ENCODE results near the gene LEMD3.

LEMD3 gene

GRCh38 chr12:65232476-65233077 lies 63.2 kb downstream of the LEMD3 start:
- Histone ChIP-seq H3K4me3 (ENCODE audit: low read length) (no peak overlapping the region), H3K4me1 (ENCODE audit: control insufficient read depth, insufficient read depth, low read length) (no peaks in the 10 kb centered on the region), H3K27me3 (ENCODE audit: control insufficient read depth, insufficient read depth, low read length) (no peaks in the 10 kb centered on the region), H3K27ac (ENCODE audit: low read depth, low read length) (no peak overlapping the region), H3K36me3 (ENCODE audit: control insufficient read depth, insufficient read depth, low read length) (no peaks in the 10 kb centered on the region), H3K9ac (ENCODE audit: low read length) (no peak overlapping the region)

- Histone ChIP-seq H3K27me3 (ENCODE audit: control insufficient read depth, insufficient read depth, low read length) (no peaks in the 10 kb centered on the region), H3K36me3 (ENCODE audit: control insufficient read depth, insufficient read depth, low read length) (peaks cover 3% of the 10 kb centered on the region), H3K4me1 (ENCODE audit: control insufficient read depth, insufficient read depth, low read length) (no peaks in the 10 kb centered on the region), H3K27ac (ENCODE audit: low read depth, low read length) (no peak overlapping the region), H3K4me3 (ENCODE audit: low read length) (no peak overlapping the region), H3K9ac (ENCODE audit: low read length) (no peak overlapping the region)
Observed at GRCh38 chr12:65237153-65237552, 67.8 kb downstream of the LEMD3 start.

- H3K4me3 ChIP-seq (ENCODE audit: low read length) = no peak overlapping the region
- no peaks in the 10 kb centered on the region for H3K27me3 ChIP-seq (ENCODE audit: control insufficient read depth, insufficient read depth, low read length)
- H3K36me3 ChIP-seq (ENCODE audit: control insufficient read depth, insufficient read depth, low read length) = peaks cover 3% of the 10 kb centered on the region
- no peaks in the 10 kb centered on the region for H3K4me1 ChIP-seq (ENCODE audit: control insufficient read depth, insufficient read depth, low read length)
- H3K9ac ChIP-seq (ENCODE audit: low read length) = no peak overlapping the region
- no peak overlapping the region for H3K27ac ChIP-seq (ENCODE audit: low read depth, low read length)
Observed at GRCh38 chr12:65238609-65239008, 69.2 kb downstream of the LEMD3 start.

GRCh38 chr12:65248656-65249633 lies 79.6 kb downstream of the LEMD3 start:
- Histone ChIP-seq H3K27me3 (ENCODE audit: control insufficient read depth, insufficient read depth, low read length) (no peaks in the 10 kb centered on the region), H3K27ac (ENCODE audit: low read depth, low read length) (no peak overlapping the region), H3K36me3 (ENCODE audit: control insufficient read depth, insufficient read depth, low read length) (no peaks in the 10 kb centered on the region), H3K4me1 (ENCODE audit: control insufficient read depth, insufficient read depth, low read length) (no peaks in the 10 kb centered on the region), H3K9ac (ENCODE audit: low read length) (no peak overlapping the region), H3K4me3 (ENCODE audit: low read length) (no peak overlapping the region)

- no peaks in the 10 kb centered on the region for H3K36me3 ChIP-seq (ENCODE audit: control insufficient read depth, insufficient read depth, low read length)
- H3K9ac ChIP-seq (ENCODE audit: low read length) = no peak overlapping the region
- H3K27me3 ChIP-seq (ENCODE audit: control insufficient read depth, insufficient read depth, low read length) = no peaks in the 10 kb centered on the region
- H3K4me3 ChIP-seq (ENCODE audit: low read length) = no peak overlapping the region
- no peak overlapping the region for H3K27ac ChIP-seq (ENCODE audit: low read depth, low read length)
- H3K4me1 ChIP-seq (ENCODE audit: control insufficient read depth, insufficient read depth, low read length) = no peaks in the 10 kb centered on the region
Observed at GRCh38 chr12:65252515-65252914, 83.1 kb downstream of the LEMD3 start.

GRCh38 chr12:65257986-65258385 lies 88.6 kb downstream of the LEMD3 start:
- Histone ChIP-seq H3K27ac (ENCODE audit: low read depth, low read length) (no peak overlapping the region), H3K4me1 (ENCODE audit: control insufficient read depth, insufficient read depth, low read length) (no peaks in the 10 kb centered on the region), H3K4me3 (ENCODE audit: low read length) (no peak overlapping the region), H3K27me3 (ENCODE audit: control insufficient read depth, insufficient read depth, low read length) (no peaks in the 10 kb centered on the region), H3K36me3 (ENCODE audit: control insufficient read depth, insufficient read depth, low read length) (no peaks in the 10 kb centered on the region), H3K9ac (ENCODE audit: low read length) (no peak overlapping the region)

- H3K27me3 ChIP-seq (ENCODE audit: control insufficient read depth, insufficient read depth, low read length) = no peaks in the 10 kb centered on the region
- H3K27ac ChIP-seq (ENCODE audit: low read depth, low read length) = no peak overlapping the region
Observed at GRCh38 chr12:65259501-65259900, 90.1 kb downstream of the LEMD3 start.

GRCh38 chr12:65263777-65264176 lies 94.4 kb downstream of the LEMD3 start:
- no peaks in the 10 kb centered on the region for H3K36me3 ChIP-seq (ENCODE audit: control insufficient read depth, insufficient read depth, low read length)

More at GRCh38 chr12:65259501-65259900, 90.1 kb downstream of the LEMD3 start:
- no peaks in the 10 kb centered on the region for H3K4me1 ChIP-seq (ENCODE audit: control insufficient read depth, insufficient read depth, low read length)
- H3K4me3 ChIP-seq (ENCODE audit: low read length) = no peak overlapping the region
- no peak overlapping the region for H3K9ac ChIP-seq (ENCODE audit: low read length)
- H3K36me3 ChIP-seq (ENCODE audit: control insufficient read depth, insufficient read depth, low read length) = no peaks in the 10 kb centered on the region

GRCh38 chr12:65266408-65266807 lies 97.0 kb downstream of the LEMD3 start:
- Histone ChIP-seq H3K9ac (ENCODE audit: low read length) (no peak overlapping the region), H3K27me3 (ENCODE audit: control insufficient read depth, insufficient read depth, low read length) (no peaks in the 10 kb centered on the region), H3K4me3 (ENCODE audit: low read length) (no peak overlapping the region), H3K4me1 (ENCODE audit: control insufficient read depth, insufficient read depth, low read length) (no peaks in the 10 kb centered on the region), H3K36me3 (ENCODE audit: control insufficient read depth, insufficient read depth, low read length) (no peaks in the 10 kb centered on the region), H3K27ac (ENCODE audit: low read depth, low read length) (no peak overlapping the region)

More at GRCh38 chr12:65263777-65264176, 94.4 kb downstream of the LEMD3 start:
- Histone ChIP-seq H3K27ac (ENCODE audit: low read depth, low read length) (no peak overlapping the region), H3K9ac (ENCODE audit: low read length) (no peak overlapping the region), H3K27me3 (ENCODE audit: control insufficient read depth, insufficient read depth, low read length) (no peaks in the 10 kb centered on the region), H3K4me3 (ENCODE audit: low read length) (no peak overlapping the region), H3K4me1 (ENCODE audit: control insufficient read depth, insufficient read depth, low read length) (no peaks in the 10 kb centered on the region)

- no peak overlapping the region for H3K9ac ChIP-seq (ENCODE audit: low read length)
- no peaks in the 10 kb centered on the region for H3K4me1 ChIP-seq (ENCODE audit: control insufficient read depth, insufficient read depth, low read length)
- H3K27ac ChIP-seq (ENCODE audit: low read depth, low read length) = no peak overlapping the region
- no peak overlapping the region for H3K4me3 ChIP-seq (ENCODE audit: low read length)
- H3K27me3 ChIP-seq (ENCODE audit: control insufficient read depth, insufficient read depth, low read length) = no peaks in the 10 kb centered on the region
- H3K36me3 ChIP-seq (ENCODE audit: control insufficient read depth, insufficient read depth, low read length) = no peaks in the 10 kb centered on the region
Observed at GRCh38 chr12:65269603-65270002, 100.2 kb downstream of the LEMD3 start.

GRCh38 chr12:65274602-65275272 lies 105.4 kb downstream of the LEMD3 start:
- Histone ChIP-seq H3K4me3 (ENCODE audit: low read length) (no peak overlapping the region), H3K27ac (ENCODE audit: low read depth, low read length) (no peak overlapping the region), H3K27me3 (ENCODE audit: control insufficient read depth, insufficient read depth, low read length) (peaks cover 3% of the 10 kb centered on the region), H3K4me1 (ENCODE audit: control insufficient read depth, insufficient read depth, low read length) (no peaks in the 10 kb centered on the region), H3K9ac (ENCODE audit: low read length) (no peak overlapping the region), H3K36me3 (ENCODE audit: control insufficient read depth, insufficient read depth, low read length) (no peaks in the 10 kb centered on the region)

- Histone ChIP-seq H3K4me1 (ENCODE audit: control insufficient read depth, insufficient read depth, low read length) (no peaks in the 10 kb centered on the region), H3K27ac (ENCODE audit: low read depth, low read length) (no peak overlapping the region), H3K4me3 (ENCODE audit: low read length) (no peak overlapping the region), H3K9ac (ENCODE audit: low read length) (no peak overlapping the region), H3K36me3 (ENCODE audit: control insufficient read depth, insufficient read depth, low read length) (no peaks in the 10 kb centered on the region), H3K27me3 (ENCODE audit: control insufficient read depth, insufficient read depth, low read length) (peaks cover 3% of the 10 kb centered on the region)
Observed at GRCh38 chr12:65275627-65276026, 106.2 kb downstream of the LEMD3 start.

Measured in rectal smooth muscle tissue (tissue), 1 donor.